Measurements from ENCODE around the gene C6orf15.

C6orf15 gene

GRCh38 chr6:31112478-31112877, at the start of gene C6orf15:
Gene C6orf15, minus strand, starts transcription at chr6:31112575. Its CDS starts 20 bp downstream, at chr6:31112555.
- TF ChIP-seq, protein P1, sequence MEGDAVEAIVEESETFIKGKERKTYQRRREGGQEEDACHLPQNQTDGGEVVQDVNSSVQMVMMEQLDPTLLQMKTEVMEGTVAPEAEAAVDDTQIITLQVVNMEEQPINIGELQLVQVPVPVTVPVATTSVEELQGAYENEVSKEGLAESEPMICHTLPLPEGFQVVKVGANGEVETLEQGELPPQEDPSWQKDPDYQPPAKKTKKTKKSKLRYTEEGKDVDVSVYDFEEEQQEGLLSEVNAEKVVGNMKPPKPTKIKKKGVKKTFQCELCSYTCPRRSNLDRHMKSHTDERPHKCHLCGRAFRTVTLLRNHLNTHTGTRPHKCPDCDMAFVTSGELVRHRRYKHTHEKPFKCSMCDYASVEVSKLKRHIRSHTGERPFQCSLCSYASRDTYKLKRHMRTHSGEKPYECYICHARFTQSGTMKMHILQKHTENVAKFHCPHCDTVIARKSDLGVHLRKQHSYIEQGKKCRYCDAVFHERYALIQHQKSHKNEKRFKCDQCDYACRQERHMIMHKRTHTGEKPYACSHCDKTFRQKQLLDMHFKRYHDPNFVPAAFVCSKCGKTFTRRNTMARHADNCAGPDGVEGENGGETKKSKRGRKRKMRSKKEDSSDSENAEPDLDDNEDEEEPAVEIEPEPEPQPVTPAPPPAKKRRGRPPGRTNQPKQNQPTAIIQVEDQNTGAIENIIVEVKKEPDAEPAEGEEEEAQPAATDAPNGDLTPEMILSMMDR (conservative IDR thresholded peaks at IDR 0.05) = no peak
- H3K27ac ChIP-seq = no peak within 1 kb of the TSS

DNA sequence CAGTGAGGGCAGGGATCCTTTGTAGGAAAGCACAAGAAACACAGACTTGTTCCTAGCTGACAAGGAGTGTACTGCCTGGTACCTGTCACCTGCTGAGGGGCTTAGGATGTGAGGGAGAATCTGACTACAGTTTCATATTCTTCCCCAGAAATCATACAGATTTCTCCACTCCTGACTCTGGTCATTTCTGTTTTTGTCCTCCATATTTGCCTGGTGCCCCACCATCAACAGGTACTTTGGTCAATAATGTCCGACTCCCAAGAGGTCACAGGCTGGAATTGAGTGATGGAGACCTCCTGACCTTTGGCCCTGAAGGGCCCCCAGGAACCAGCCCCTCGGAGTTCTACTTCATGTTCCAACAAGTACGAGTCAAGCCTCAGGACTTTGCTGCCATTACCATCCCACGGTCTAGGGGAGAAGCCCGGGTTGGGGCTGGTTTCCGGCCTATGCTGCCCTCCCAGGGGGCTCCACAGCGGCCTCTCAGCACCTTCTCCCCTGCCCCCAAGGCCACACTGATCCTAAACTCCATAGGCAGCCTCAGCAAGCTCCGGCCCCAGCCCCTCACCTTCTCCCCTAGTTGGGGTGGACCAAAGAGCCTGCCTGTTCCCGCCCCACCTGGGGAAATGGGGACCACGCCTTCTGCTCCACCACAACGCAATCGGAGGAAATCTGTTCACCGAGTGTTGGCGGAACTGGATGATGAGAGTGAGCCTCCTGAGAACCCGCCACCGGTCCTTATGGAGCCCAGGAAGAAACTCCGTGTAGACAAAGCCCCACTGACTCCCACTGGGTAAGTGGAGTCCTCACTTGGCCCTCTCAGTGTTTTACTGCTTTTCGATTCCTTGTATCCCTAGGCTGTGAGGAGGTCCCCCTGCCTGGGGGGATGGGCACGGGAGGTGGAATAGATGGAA, 49.1 kb upstream of the C6orf15 start:
- no peak overlapping the region for H3K27ac ChIP-seq
- TF ChIP-seq, protein P1 (conservative IDR thresholded peaks at IDR 0.05) = no peak

- TF ChIP-seq, protein P1 (conservative IDR thresholded peaks at IDR 0.05) = no peak
- H3K27ac ChIP-seq = peak overlapping the region; percentile 74
These were observed 46.8 kb upstream of the C6orf15 start for GRCh38 chr6:31158863-31159855.

DNA sequence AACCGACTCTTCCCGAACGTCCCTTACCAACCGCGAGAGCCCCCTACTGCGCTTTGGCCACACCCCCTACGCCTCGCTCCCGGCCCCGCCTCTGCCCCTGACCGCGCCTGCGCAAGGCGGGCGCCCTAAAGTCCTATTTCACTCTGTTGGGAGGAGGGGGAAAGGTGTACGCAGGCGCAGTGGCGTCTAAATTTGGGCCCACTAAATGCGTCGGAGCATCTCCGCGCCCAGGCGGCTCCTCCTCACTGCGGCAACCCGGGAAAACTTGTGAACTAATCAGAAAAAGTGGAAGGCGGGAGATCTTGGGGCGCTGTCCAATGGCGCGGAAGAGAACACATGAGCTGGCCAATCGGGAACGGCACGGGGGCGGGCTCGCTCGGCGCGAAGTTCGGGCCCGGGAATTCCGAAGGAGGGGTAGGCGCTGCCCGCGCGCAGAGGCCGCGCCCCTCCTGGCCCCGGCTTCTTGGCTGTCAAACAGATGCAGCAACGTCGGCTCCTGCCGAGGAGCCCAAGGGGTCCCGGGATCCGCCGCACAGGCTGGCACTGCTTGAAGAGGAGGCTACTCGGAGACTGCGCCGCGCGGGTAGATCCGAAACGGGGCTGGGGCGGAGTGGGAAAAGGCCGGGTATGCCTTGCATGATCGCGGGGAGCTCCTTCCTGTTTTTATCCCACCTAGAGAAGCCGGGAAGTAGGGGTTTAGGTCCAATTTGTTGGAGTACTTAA, 45.9 kb upstream of the C6orf15 start, which contains the start of gene TCF19:
Gene TCF19, plus strand, starts transcription at position 450 of the 723 bp plus-strand sequence. CDS start 881 bp downstream, outside the sequence.
- TF ChIP-seq, protein P1 (conservative IDR thresholded peaks at IDR 0.05) = no peak

GRCh38 chr6:31157513-31158139, 45.3 kb upstream of the C6orf15 start, which contains the start of gene CCHCR1:
Gene CCHCR1, minus strand, starts transcription at chr6:31157802. Its CDS starts 202 bp downstream, at chr6:31157600.
- peak within 1 kb of the TSS; percentile 74 for H3K27ac ChIP-seq
- TF ChIP-seq, protein P1 (conservative IDR thresholded peaks at IDR 0.05) = no peak

More for the DNA sequence above, 45.9 kb upstream of the C6orf15 start, which contains the start of gene TCF19:
- H3K27ac ChIP-seq = peak within 1 kb of the TSS; percentile 74

- H3K27ac ChIP-seq = no peak overlapping the region
These were observed 44.3 kb upstream of the C6orf15 start for GRCh38 chr6:31156641-31157040.

More at GRCh38 chr6:31156641-31157040, 44.3 kb upstream of the C6orf15 start:
- TF ChIP-seq, protein P1 (conservative IDR thresholded peaks at IDR 0.05) = no peak

Measured in VCaP (cell line).